Kidney (tissue), 14 donors: ENCODE results near the gene VOPP1. TPM values are rescaled to one million over a fixed set of nuclear protein-coding genes. Genes with fewer than 3 reads are reported as not detected.

ENCODE experiments used
- DNase-seq, 5 donors: peaks; one replicate each; pipeline ENCODE4 v3.0.0-alpha.2; 2013 to 2020
- FAIRE-seq: peaks from 2 replicates; lab custom pipeline; 2012; peaks lifted over from hg19 to GRCh38; lab: Jason Lieb, UNC
- H3K27ac ChIP-seq, 2 donors: one replicate each; pipeline ENCODE4 v1.7.0; 2013; ENCODE audit warnings: low read depth in 2 of 2, low read length in 2 of 2, inconsistent platforms in 1 of 2
- H3K27me3 ChIP-seq: one replicate; pipeline ENCODE4 v1.7.1; 2013; ENCODE audit warnings: low read length, inconsistent platforms; ENCODE audit not compliant: control insufficient read depth, insufficient read depth
- H3K36me3 ChIP-seq, 3 donors: one replicate each; pipeline versions ENCODE4 v1.7.0 to v1.7.1; 2013; ENCODE audit warnings: low read length in 3 of 3, control low read depth in 1 of 3, inconsistent platforms in 1 of 3; ENCODE audit not compliant: insufficient read depth in 3 of 3, control insufficient read depth in 2 of 3
- H3K4me1 ChIP-seq, 3 donors: one replicate each; pipeline versions ENCODE4 v1.7.0 to v1.7.1; 2013; ENCODE audit warnings: low read length in 3 of 3, inconsistent platforms in 1 of 3, low read depth in 1 of 3; ENCODE audit not compliant: control insufficient read depth in 2 of 3, insufficient read depth in 2 of 3
- H3K4me3 ChIP-seq, 3 donors: one replicate each; pipeline versions ENCODE4 v1.7.0 to v1.8.1; 2013; ENCODE audit warnings: low read length in 3 of 3, control low read depth in 1 of 3, inconsistent platforms in 1 of 3
- H3K9ac ChIP-seq, 3 donors: one replicate each; pipeline versions ENCODE4 v1.7.0 to v1.7.1; 2013; ENCODE audit warnings: low read length in 3 of 3, control low read depth in 1 of 3, inconsistent platforms in 1 of 3
- H3K9me3 ChIP-seq, 3 donors: one replicate each; pipeline versions ENCODE4 v1.7.0 to v1.7.1; 2013; ENCODE audit warnings: low read length in 3 of 3, control low read depth in 1 of 3, inconsistent platforms in 1 of 3; ENCODE audit not compliant: control insufficient read depth in 2 of 3, insufficient read depth in 1 of 3
- intact Hi-C: fragments of 100-400 bp; cut with DNase I; formaldehyde crosslinking; loops from one replicate; pipeline ENCODE4 v1.11.1; 2022
- polyA plus RNA-seq: library from polyadenylated mRNA; stranded (reverse); fragments of 350-450 nt; fragmentation: Illumina TruSeq; extraction: RNeasy Lipid Tissue Mini Kit (QIAGEN cat#74804); gene quantifications from one replicate; pipeline ENCODE4 v1.2.3, GENCODE V29; 2014; ENCODE audit warnings: low read depth, low replicate concordance; ENCODE audit not compliant: insufficient read depth
- total RNA-seq: library from RNA; stranded (reverse); fragmentation: NEBNext Ultra II Directional; extraction: Animal tissue kit (Norgen Biotek cat#: 25700); gene quantifications from one replicate; pipeline ENCODE4 v1.2.1, GENCODE V29; 2021
- TF ChIP-seq, protein P1 (sequence below): IDR thresholded peaks from 3 replicates; pipeline ENCODE4 v1.5.1; 2012; ENCODE audit warnings: mild to moderate bottlenecking, moderate library complexity, borderline replicate concordance; ENCODE audit not compliant: insufficient read depth; ENCODE audit errors: extremely low read depth
- donor health status: control.
- donor health status: control.
- donor health status: control.
- donor health status: control.
- donor health status: control.
- donor health status: DM: yes; HTN: yes; CAD: no.
- donor health status: Normal renal cell carcinoma (clear cell type).

Gene VOPP1
- total and polyA plus RNA-seq, 2 donors from 2014 or later, result 47.3 to 98.7 TPM

DNA sequence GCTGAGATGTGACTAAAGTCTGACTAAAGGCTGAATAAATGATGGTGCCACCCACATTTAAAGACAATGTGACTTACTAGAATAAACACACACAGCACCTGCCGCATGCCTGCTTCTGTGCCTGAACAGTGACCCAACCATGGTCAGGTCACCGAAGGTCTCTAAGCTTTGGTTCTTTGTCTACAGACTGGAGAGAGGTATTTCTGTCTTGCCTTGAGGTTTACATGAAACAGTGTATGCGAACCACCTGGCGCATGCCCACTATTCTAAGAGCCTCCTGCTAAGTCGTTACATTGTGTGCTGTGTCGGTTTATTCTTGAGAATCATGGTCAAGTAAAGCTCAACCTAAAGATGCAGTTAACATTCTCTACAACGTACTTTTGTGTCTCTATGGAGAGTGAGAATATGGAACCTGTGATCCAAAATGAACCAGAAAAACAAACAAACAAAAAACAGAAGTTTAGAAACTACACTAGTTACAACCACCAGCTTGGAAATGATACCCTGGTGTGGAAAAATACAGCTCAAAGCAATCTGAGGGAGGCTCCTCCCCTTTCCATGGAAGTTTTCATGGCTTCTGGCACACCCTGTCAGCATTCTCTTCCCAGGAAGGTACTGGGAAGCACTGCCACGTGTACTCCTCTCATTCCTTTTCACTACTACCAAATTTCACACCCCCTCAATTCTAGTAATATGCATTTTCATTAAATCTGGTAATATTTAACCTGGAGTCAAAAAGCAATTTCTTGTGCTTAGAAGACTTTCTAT lies 40.0 kb downstream of the VOPP1 start:
- Histone ChIP-seq H3K36me3 (no peaks in the 10 kb centered on the region), H3K9me3 (no peaks in the 10 kb centered on the region), H3K4me1 (peaks cover 0 to 27% (median 20%) of the 10 kb centered on the region in 3 donors), H3K4me3 (no peak overlapping the region), H3K9ac (no peak overlapping the region), H3K27me3 (no peaks in the 10 kb centered on the region), H3K27ac (no peak overlapping the region)
- intact Hi-C loops, result no loop called here
- FAIRE-seq (no peak), DNase-seq (no peak)
- TF ChIP-seq, protein P1, sequence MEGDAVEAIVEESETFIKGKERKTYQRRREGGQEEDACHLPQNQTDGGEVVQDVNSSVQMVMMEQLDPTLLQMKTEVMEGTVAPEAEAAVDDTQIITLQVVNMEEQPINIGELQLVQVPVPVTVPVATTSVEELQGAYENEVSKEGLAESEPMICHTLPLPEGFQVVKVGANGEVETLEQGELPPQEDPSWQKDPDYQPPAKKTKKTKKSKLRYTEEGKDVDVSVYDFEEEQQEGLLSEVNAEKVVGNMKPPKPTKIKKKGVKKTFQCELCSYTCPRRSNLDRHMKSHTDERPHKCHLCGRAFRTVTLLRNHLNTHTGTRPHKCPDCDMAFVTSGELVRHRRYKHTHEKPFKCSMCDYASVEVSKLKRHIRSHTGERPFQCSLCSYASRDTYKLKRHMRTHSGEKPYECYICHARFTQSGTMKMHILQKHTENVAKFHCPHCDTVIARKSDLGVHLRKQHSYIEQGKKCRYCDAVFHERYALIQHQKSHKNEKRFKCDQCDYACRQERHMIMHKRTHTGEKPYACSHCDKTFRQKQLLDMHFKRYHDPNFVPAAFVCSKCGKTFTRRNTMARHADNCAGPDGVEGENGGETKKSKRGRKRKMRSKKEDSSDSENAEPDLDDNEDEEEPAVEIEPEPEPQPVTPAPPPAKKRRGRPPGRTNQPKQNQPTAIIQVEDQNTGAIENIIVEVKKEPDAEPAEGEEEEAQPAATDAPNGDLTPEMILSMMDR, result no peak

DNA sequence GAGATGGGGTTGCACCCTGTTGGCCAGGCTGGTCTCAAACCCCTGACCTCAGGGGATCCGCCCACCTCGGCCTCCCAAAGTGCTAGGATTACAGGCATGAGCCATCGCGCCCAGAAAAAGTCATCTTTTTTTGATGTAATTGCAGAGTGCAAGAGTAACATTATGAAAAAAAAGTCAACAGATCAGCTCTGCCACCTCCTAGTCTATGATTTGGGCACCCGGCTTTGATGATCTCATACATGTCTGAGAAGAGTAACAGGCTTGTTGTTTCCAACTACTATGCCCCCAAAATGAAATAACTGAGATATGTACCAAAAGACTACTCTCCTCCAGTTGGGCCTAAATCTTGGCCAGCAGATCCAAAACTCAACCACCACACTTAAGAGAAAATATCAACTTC lies 40.8 kb downstream of the VOPP1 start:
- Histone ChIP-seq H3K9ac (no peak overlapping the region), H3K27ac (no peak overlapping the region), H3K36me3 (no peaks in the 10 kb centered on the region), H3K9me3 (no peaks in the 10 kb centered on the region), H3K27me3 (no peaks in the 10 kb centered on the region), H3K4me1 (peaks cover 0 to 23% (median 21%) of the 10 kb centered on the region in 3 donors), H3K4me3 (no peak overlapping the region)
- intact Hi-C loops, result no loop called here
- FAIRE-seq (no peak), DNase-seq (no peak)
- TF ChIP-seq, protein P1, result no peak

- Histone ChIP-seq H3K9me3 (no peaks in the 10 kb centered on the region), H3K9ac (no peak overlapping the region), H3K4me3 (no peak overlapping the region), H3K27me3 (no peaks in the 10 kb centered on the region), H3K4me1 (peaks cover 0 to 8% (median 8%) of the 10 kb centered on the region in 3 donors), H3K36me3 (no peaks in the 10 kb centered on the region), H3K27ac (no peak overlapping the region)
- FAIRE-seq (no peak), DNase-seq (no peak)
- TF ChIP-seq, protein P1, result no peak
- intact Hi-C loops, result no loop called here
These were observed 45.0 kb downstream of the VOPP1 start for GRCh38 chr7:55527307-55527706.
